ENCODE data around the gene ZC3H14.
A peak's percentile ranks its signal among the peaks of the same experiment; 100 is the strongest.

The ZC3H14 gene

DNA sequence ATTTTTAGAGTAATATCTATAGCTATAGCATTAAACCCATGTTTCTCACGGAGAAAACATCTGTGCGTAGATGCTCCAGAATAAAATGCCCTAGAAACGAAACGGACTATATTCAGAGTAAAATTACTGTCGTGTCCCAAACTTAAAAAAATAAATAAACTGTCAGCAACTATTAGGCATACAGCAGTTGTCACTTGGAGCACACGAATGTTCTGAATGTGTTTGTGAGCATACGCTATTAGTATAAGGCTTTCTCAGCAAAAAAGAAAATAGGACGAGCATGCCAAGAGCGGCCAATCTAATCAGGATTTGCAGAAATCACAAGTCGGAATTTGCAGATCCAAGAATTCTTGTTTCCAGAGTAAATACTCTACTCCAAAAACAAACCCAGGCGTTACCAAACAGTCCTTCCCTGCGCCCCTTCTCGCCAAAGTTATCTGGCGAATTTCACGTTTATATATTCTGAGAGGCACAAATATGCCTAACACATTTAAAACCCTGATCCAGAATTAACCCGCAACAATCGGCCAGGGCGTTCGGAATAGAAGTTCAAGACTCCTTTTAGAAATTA, 8.9 kb upstream of the ZC3H14 start:
- Mint-ChIP-seq H3K9me3 (no peaks in the 10 kb centered on the region), H3K36me3 (ENCODE audit: low read depth) (peaks cover 4% of the 10 kb centered on the region), H3K27me3 (ENCODE audit: low read depth, poor library complexity) (peaks cover 3% of the 10 kb centered on the region), H3K4me3 (peak overlapping the region; percentile 96), H3K27ac (peak overlapping the region; percentile 91), H3K4me1 (peaks cover 37% of the 10 kb centered on the region)
- no peak for DNase-seq
- TF ChIP-seq CTCF (IDR thresholded peaks at IDR 0.05) = no peak

GRCh38 chr14:88554457-88555286, 8.2 kb upstream of the ZC3H14 start, which contains the start of gene PTPN21:
PTPN21 (minus strand) TSS chr14:88555007; CDS start chr14:88550417, 4,590 bp downstream.
- peak within 1 kb of the TSS; percentile 91 for H3K27ac Mint-ChIP-seq
- no peaks in the 10 kb centered on the region for H3K36me3 Mint-ChIP-seq (ENCODE audit: low read depth)
- no peak for TF ChIP-seq CTCF (IDR thresholded peaks at IDR 0.05)
- peak; percentile 87 for DNase-seq
- H3K9me3 Mint-ChIP-seq = no peaks in the 10 kb centered on the region
- peaks cover 6% of the 10 kb centered on the region for H3K27me3 Mint-ChIP-seq (ENCODE audit: low read depth, poor library complexity)
- H3K4me3 Mint-ChIP-seq = peak within 1 kb of the TSS; percentile 96
- peaks cover 37% of the 10 kb centered on the region for H3K4me1 Mint-ChIP-seq

- TF ChIP-seq CTCF (IDR thresholded peaks at IDR 0.05) = no peak
- peak overlapping the region; percentile 3 for H3K27ac Mint-ChIP-seq
- H3K27me3 Mint-ChIP-seq (ENCODE audit: low read depth, poor library complexity) = peaks cover 7% of the 10 kb centered on the region
Observed at GRCh38 chr14:88556581-88556980, 6.3 kb upstream of the ZC3H14 start.

DNA sequence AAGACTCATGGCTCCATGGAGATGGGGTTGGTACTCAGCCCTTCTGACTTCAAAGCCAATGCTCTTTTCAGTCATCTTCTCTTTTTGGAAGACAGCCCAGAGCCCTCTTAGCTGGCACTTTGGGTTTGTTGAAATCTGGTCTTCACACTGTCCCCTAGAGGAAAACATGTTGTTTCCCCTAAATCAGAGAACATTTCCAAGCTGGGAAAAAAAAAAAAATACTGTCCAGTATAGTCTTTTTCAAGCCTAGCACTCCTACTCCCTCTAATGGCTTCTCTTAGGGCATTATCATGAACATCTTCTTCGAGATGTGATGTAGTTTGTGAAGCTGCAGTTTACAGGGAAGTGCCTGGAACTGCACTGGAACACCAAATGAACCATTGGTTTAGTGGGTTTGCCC, 3.0 kb upstream of the ZC3H14 start:
- Mint-ChIP-seq H3K36me3 (ENCODE audit: low read depth) (peaks cover 4% of the 10 kb centered on the region), H3K4me1 (peaks cover 40% of the 10 kb centered on the region), H3K9me3 (no peaks in the 10 kb centered on the region), H3K27me3 (ENCODE audit: low read depth, poor library complexity) (peaks cover 10% of the 10 kb centered on the region), H3K4me3 (no peak overlapping the region), H3K27ac (no peak overlapping the region)
- no peak for DNase-seq
- TF ChIP-seq CTCF (IDR thresholded peaks at IDR 0.05) = no peak

More at GRCh38 chr14:88556581-88556980, 6.3 kb upstream of the ZC3H14 start:
- peak overlapping the region; percentile 48 for H3K4me3 Mint-ChIP-seq
- no peaks in the 10 kb centered on the region for H3K9me3 Mint-ChIP-seq
- DNase-seq = no peak
- H3K36me3 Mint-ChIP-seq (ENCODE audit: low read depth) = no peaks in the 10 kb centered on the region
- peaks cover 41% of the 10 kb centered on the region for H3K4me1 Mint-ChIP-seq

DNA sequence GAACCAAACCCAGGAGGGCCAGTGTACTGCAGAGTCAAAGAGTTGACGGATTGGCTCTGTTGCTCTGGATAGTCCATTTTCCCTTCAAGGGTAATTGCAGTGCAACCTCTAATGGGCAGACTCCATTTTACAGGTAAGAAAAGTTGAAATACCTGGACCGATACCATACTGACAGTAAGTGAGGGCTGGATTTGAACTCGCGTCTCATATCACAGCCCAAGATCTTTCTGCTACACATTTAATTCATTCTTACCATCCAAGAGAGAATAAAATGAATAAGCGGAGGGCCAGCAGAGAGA, 356 bp upstream of the ZC3H14 start:
- no peaks in the 10 kb centered on the region for H3K9me3 Mint-ChIP-seq
- peak overlapping the region; percentile 97 for H3K27ac Mint-ChIP-seq
- DNase-seq = no peak
- peaks cover 25% of the 10 kb centered on the region for H3K4me1 Mint-ChIP-seq
- peak overlapping the region; percentile 91 for H3K4me3 Mint-ChIP-seq
- peaks cover 9% of the 10 kb centered on the region for H3K36me3 Mint-ChIP-seq (ENCODE audit: low read depth)
- TF ChIP-seq CTCF (IDR thresholded peaks at IDR 0.05) = no peak
- H3K27me3 Mint-ChIP-seq (ENCODE audit: low read depth, poor library complexity) = peaks cover 7% of the 10 kb centered on the region
